ENCODE measurements around the gene NDUFS6. TPM values are rescaled to one million over a fixed set of nuclear protein-coding genes. Genes with fewer than 3 reads are reported as not detected.

NDUFS6 gene
- total and polyA plus RNA-seq, 11 donors, result 55.9 to 311 (median 95.9) TPM

- DNase-seq (peak in 4 of 5 donors; percentile 5 to 51 (median 8)), ATAC-seq (no peak)
- 74 to 81% (median 79%) methylated on average over 20 to 28 of the region's 28 CpGs for WGBS, 4 donors
- H3K9me3 ChIP-seq, result peaks cover 0 to 5% (median 0%) of the 10 kb centered on the region in 12 donors
- TF ChIP-seq CTCF (IDR thresholded peaks at IDR 0.05) (no peak), POLR2A (IDR thresholded peaks at IDR 0.05) (no peak)
- intact Hi-C loops (cut with DNase I), result loop anchor here (5.0 to 10.0 kb wide), 6 partner anchors 274 to 1844 kb away; no protein-coding TSS in a partner anchor
- H3K27me3 ChIP-seq, result peaks cover 0 to 36% (median 0%) of the 10 kb centered on the region in 9 donors
- no peaks in the 10 kb centered on the region for H3K36me3 ChIP-seq
- H3K27ac ChIP-seq, result no peak overlapping the region
- H3K4me1 ChIP-seq, result no peaks in the 10 kb centered on the region
- H3K4me3 ChIP-seq, result no peak overlapping the region
Observed at GRCh38 chr5:1760656-1761452, 40.4 kb upstream of the NDUFS6 start.

- peaks cover 0 to 5% (median 0%) of the 10 kb centered on the region in 12 donors for H3K9me3 ChIP-seq
- ATAC-seq, result no peak
- no peak overlapping the region for H3K27ac ChIP-seq
- WGBS, 4 donors, result 76 to 86% (median 82%) methylated on average over 11 of the region's 11 CpGs
- no peaks in the 10 kb centered on the region for H3K36me3 ChIP-seq
- DNase-seq, result peak in 3 of 5 donors; percentile 7 to 25 (median 10)
- no peak overlapping the region for H3K4me3 ChIP-seq
- TF ChIP-seq POLR2A (IDR thresholded peaks at IDR 0.05) (no peak), CTCF (IDR thresholded peaks at IDR 0.05) (no peak)
- H3K4me1 ChIP-seq, result no peaks in the 10 kb centered on the region
- peaks cover 0 to 41% (median 0%) of the 10 kb centered on the region in 9 donors for H3K27me3 ChIP-seq
- intact Hi-C loops (cut with DNase I), result loop anchor here (5.0 to 10.0 kb wide), 6 partner anchors 273 to 1843 kb away; no protein-coding TSS in a partner anchor
Observed at GRCh38 chr5:1761453-1761755, 39.8 kb upstream of the NDUFS6 start.

GRCh38 chr5:1762121-1762882 is 38.9 kb upstream of the NDUFS6 start:
- 80 to 85% (median 84%) methylated on average over 16 to 25 of the region's 25 CpGs for WGBS, 4 donors
- DNase-seq (peak in 4 of 5 donors; percentile 2 to 45 (median 10)), ATAC-seq (no peak)
- Histone ChIP-seq H3K4me3 (no peak overlapping the region), H3K4me1 (no peaks in the 10 kb centered on the region), H3K36me3 (no peaks in the 10 kb centered on the region), H3K9me3 (peaks cover 0 to 5% (median 0%) of the 10 kb centered on the region in 12 donors), H3K27me3 (peaks cover 0 to 42% (median 0%) of the 10 kb centered on the region in 9 donors), H3K27ac (no peak overlapping the region)
- no peak for TF ChIP-seq CTCF (IDR thresholded peaks at IDR 0.05)
- no peak for TF ChIP-seq POLR2A (IDR thresholded peaks at IDR 0.05)
- intact Hi-C loops (cut with DNase I), result loop anchor here (2.0 to 10.0 kb wide), 7 partner anchors 272 to 1842 kb away; no protein-coding TSS in a partner anchor

All from heart left ventricle (tissue), 16 donors.